Neural cell (in vitro differentiated cells): Measurements from ENCODE around the gene OSBP2. TPM values are rescaled to one million over a fixed set of nuclear protein-coding genes. Genes with fewer than 3 reads are reported as not detected.

ENCODE experiments used
- H2AFZ ChIP-seq: fragments of 200-600, 300-800 bp; sonication (generic), shearing (Covaris generic); 2 replicates; pipeline ENCODE4 v1.6.0; 2014; ENCODE audit warnings: low read depth, mild to moderate bottlenecking, antibody characterized with exemption, low read length, moderate library complexity
- H3F3A ChIP-seq: fragments of 200-600 bp; shearing (Covaris generic); 2 replicates; pipeline ENCODE4 v1.6.1; 2016; ENCODE audit warnings: mild to moderate bottlenecking, moderate library complexity, mixed read lengths, antibody characterized with exemption, low read length; ENCODE audit not compliant: insufficient read depth, poor library complexity, severe bottlenecking
- H3K27ac ChIP-seq: fragments of 200-600, 300-800 bp; sonication (generic), shearing (Covaris generic); 2 replicates; pipeline ENCODE4 v1.5.1; 2014; ENCODE audit warnings: mild to moderate bottlenecking, low read length, moderate library complexity
- H3K27me3 ChIP-seq: fragments of 300-800, 200-600 bp; sonication (generic), shearing (Covaris generic); 2 replicates; pipeline ENCODE4 v1.6.0; 2014; ENCODE audit warnings: mild to moderate bottlenecking, low read depth, low read length, moderate library complexity; ENCODE audit not compliant: insufficient read depth
- H3K36me3 ChIP-seq: fragments of 300-800, 200-600 bp; sonication (generic), shearing (Covaris generic); 2 replicates; pipeline ENCODE4 v1.5.1; 2014; ENCODE audit warnings: mild to moderate bottlenecking, antibody characterized with exemption, low read length, moderate library complexity; ENCODE audit not compliant: insufficient read depth
- H3K4me2 ChIP-seq: fragments of 300-800, 200-600 bp; sonication (generic), shearing (Covaris generic); 2 replicates; pipeline ENCODE4 v1.6.0; 2014; ENCODE audit warnings: mild to moderate bottlenecking, low read length
- H3K4me3 ChIP-seq: fragments of 300-800, 200-600 bp; sonication (generic), shearing (Covaris generic); 2 replicates; pipeline ENCODE4 v1.5.1; 2014; ENCODE audit warnings: mild to moderate bottlenecking, low read length, moderate library complexity
- H3K79me2 ChIP-seq: fragments of 200-600 bp; shearing (Covaris generic); replicated peaks from 2 replicates; pipeline ENCODE4 v1.6.0; 2014; ENCODE audit warnings: mild to moderate bottlenecking, low read length, moderate library complexity; ENCODE audit not compliant: insufficient read depth
- H3K9ac ChIP-seq: fragments of 300-800, 200-600 bp; sonication (generic), shearing (Covaris generic); 2 replicates; pipeline ENCODE4 v1.6.1; 2016; ENCODE audit warnings: mild to moderate bottlenecking, low read length, mixed read lengths
- H3K9me2 ChIP-seq: fragments of 200-600 bp; shearing (Covaris generic); 2 replicates; pipeline ENCODE4 v1.6.1; 2016; ENCODE audit warnings: mild to moderate bottlenecking, low read length, mixed read lengths; ENCODE audit not compliant: insufficient read depth
- H3K9me3 ChIP-seq: fragments of 200-600, 300-800 bp; sonication (generic), shearing (Covaris generic); 2 replicates; pipeline ENCODE4 v1.6.1; 2016; ENCODE audit warnings: mild to moderate bottlenecking, mixed run types, low read length, moderate library complexity, mixed read lengths
- H4K20me1 ChIP-seq: fragments of 200-600 bp; shearing (Covaris generic); 2 replicates; pipeline ENCODE4 v1.6.1; 2016; ENCODE audit warnings: mild to moderate bottlenecking, mixed run types; ENCODE audit not compliant: insufficient read depth
- EP300 ChIP-seq: fragments of 450-650 bp; conservative IDR thresholded peaks from 2 replicates; pipeline ENCODE4 v1.6.1; 2014; ENCODE audit warnings: antibody characterized with exemption, mild to moderate bottlenecking, moderate library complexity; ENCODE audit not compliant: poor library complexity, severe bottlenecking
- EZH2 ChIP-seq: fragments of 200-600, 300-800 bp; shearing (Covaris generic), sonication (generic); IDR thresholded peaks from 2 replicates; pipeline ENCODE4 v1.6.1; 2014; ENCODE audit warnings: antibody characterized with exemption, low read length, borderline replicate concordance, mild to moderate bottlenecking; ENCODE audit not compliant: insufficient read depth, poor library complexity, severe bottlenecking
- MXI1 ChIP-seq: fragments of 450-650 bp; conservative IDR thresholded peaks from 2 replicates; pipeline ENCODE4 v1.6.1; 2014; ENCODE audit warnings: antibody characterized with exemption, mild to moderate bottlenecking; ENCODE audit not compliant: poor library complexity, severe bottlenecking
- POLR2AphosphoS5 ChIP-seq: IDR thresholded peaks from 2 replicates; pipeline ENCODE4 v1.6.1; 2012
- RAD21 ChIP-seq: fragments of 450-650 bp; conservative IDR thresholded peaks from 2 replicates; pipeline ENCODE4 v1.6.1; 2014; ENCODE audit warnings: antibody characterized with exemption, mild to moderate bottlenecking, moderate library complexity
- SMC3 ChIP-seq: fragments of 450-650 bp; conservative IDR thresholded peaks from 2 replicates; pipeline ENCODE4 v1.6.1; 2014; ENCODE audit warnings: antibody characterized with exemption, mild to moderate bottlenecking, moderate library complexity; ENCODE audit not compliant: poor library complexity
- TAF1 ChIP-seq: IDR thresholded peaks from 2 replicates; pipeline ENCODE4 v1.6.1; 2012; ENCODE audit warnings: low read depth
- polyA plus RNA-seq: library from polyadenylated mRNA; depleted of rRNA; stranded (reverse); fragments of >200 nt; gene quantifications from 2 replicates; pipeline ENCODE4 v1.2.3, GENCODE V29; 2014
- TF ChIP-seq, protein P1 (sequence below): fragments of 450-650 bp; IDR thresholded peaks from 2 replicates; pipeline ENCODE4 v1.5.1; 2014; ENCODE audit warnings: antibody characterized with exemption, mild to moderate bottlenecking, moderate library complexity; ENCODE audit not compliant: poor library complexity, severe bottlenecking
- TF ChIP-seq, protein P2 (sequence below): IDR thresholded peaks from 2 replicates; pipeline ENCODE4 v1.6.1; 2012; ENCODE audit warnings: borderline replicate concordance

The OSBP2 gene
- polyA plus RNA-seq, 1 donor from 2014 or later, result 8.7 TPM

DNA sequence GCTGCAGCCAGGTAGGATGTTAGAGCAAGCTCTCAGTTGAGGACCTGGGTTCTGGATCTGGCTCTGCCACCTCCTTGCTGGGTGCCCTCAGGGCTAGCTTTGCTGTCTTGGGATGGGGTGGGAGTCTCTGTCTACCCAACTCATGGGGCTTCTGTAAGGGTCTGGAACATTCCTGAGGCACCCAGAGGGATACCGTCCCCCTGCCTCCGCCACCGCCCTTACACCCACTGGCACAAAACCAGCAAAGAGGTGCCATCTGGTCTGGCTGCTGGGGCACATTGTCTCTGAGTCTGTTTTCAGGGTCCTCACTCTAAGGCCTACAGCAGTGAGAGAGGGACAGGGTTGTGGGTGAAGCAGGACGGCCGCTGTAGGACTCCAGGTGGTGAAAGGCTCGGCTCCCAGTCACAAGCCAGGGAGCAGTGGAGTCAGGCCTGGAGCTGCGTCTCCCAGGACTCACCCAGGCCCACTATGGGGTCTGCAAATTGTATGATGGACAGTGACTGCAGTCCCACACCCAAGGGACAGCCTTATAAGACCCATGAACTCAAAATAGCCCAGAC, 189.0 kb downstream of the OSBP2 start:
- Histone ChIP-seq H3K9me2 (no peaks in the 10 kb centered on the region), H3F3A (no peaks in the 10 kb centered on the region), H3K27me3 (no peaks in the 10 kb centered on the region), H3K9ac (no peak overlapping the region), H2AFZ (no peak overlapping the region), H3K4me3 (no peak overlapping the region), H3K4me2 (no peak overlapping the region), H3K27ac (no peak overlapping the region), H3K9me3 (no peaks in the 10 kb centered on the region), H4K20me1 (no peaks in the 10 kb centered on the region), H3K36me3 (peaks cover 6% of the 10 kb centered on the region), H3K79me2 (no peaks in the 10 kb centered on the region)
- TF ChIP-seq EZH2, result no peak
- no peak for TF ChIP-seq SMC3
- TF ChIP-seq RAD21, result no peak
- TF ChIP-seq EP300, result no peak
- TF ChIP-seq, protein P1, sequence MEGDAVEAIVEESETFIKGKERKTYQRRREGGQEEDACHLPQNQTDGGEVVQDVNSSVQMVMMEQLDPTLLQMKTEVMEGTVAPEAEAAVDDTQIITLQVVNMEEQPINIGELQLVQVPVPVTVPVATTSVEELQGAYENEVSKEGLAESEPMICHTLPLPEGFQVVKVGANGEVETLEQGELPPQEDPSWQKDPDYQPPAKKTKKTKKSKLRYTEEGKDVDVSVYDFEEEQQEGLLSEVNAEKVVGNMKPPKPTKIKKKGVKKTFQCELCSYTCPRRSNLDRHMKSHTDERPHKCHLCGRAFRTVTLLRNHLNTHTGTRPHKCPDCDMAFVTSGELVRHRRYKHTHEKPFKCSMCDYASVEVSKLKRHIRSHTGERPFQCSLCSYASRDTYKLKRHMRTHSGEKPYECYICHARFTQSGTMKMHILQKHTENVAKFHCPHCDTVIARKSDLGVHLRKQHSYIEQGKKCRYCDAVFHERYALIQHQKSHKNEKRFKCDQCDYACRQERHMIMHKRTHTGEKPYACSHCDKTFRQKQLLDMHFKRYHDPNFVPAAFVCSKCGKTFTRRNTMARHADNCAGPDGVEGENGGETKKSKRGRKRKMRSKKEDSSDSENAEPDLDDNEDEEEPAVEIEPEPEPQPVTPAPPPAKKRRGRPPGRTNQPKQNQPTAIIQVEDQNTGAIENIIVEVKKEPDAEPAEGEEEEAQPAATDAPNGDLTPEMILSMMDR, result no peak
- no peak for TF ChIP-seq POLR2AphosphoS5
- TF ChIP-seq MXI1, result no peak
- TF ChIP-seq TAF1, result no peak
- TF ChIP-seq, protein P2, sequence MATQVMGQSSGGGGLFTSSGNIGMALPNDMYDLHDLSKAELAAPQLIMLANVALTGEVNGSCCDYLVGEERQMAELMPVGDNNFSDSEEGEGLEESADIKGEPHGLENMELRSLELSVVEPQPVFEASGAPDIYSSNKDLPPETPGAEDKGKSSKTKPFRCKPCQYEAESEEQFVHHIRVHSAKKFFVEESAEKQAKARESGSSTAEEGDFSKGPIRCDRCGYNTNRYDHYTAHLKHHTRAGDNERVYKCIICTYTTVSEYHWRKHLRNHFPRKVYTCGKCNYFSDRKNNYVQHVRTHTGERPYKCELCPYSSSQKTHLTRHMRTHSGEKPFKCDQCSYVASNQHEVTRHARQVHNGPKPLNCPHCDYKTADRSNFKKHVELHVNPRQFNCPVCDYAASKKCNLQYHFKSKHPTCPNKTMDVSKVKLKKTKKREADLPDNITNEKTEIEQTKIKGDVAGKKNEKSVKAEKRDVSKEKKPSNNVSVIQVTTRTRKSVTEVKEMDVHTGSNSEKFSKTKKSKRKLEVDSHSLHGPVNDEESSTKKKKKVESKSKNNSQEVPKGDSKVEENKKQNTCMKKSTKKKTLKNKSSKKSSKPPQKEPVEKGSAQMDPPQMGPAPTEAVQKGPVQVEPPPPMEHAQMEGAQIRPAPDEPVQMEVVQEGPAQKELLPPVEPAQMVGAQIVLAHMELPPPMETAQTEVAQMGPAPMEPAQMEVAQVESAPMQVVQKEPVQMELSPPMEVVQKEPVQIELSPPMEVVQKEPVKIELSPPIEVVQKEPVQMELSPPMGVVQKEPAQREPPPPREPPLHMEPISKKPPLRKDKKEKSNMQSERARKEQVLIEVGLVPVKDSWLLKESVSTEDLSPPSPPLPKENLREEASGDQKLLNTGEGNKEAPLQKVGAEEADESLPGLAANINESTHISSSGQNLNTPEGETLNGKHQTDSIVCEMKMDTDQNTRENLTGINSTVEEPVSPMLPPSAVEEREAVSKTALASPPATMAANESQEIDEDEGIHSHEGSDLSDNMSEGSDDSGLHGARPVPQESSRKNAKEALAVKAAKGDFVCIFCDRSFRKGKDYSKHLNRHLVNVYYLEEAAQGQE, result no peak

DNA sequence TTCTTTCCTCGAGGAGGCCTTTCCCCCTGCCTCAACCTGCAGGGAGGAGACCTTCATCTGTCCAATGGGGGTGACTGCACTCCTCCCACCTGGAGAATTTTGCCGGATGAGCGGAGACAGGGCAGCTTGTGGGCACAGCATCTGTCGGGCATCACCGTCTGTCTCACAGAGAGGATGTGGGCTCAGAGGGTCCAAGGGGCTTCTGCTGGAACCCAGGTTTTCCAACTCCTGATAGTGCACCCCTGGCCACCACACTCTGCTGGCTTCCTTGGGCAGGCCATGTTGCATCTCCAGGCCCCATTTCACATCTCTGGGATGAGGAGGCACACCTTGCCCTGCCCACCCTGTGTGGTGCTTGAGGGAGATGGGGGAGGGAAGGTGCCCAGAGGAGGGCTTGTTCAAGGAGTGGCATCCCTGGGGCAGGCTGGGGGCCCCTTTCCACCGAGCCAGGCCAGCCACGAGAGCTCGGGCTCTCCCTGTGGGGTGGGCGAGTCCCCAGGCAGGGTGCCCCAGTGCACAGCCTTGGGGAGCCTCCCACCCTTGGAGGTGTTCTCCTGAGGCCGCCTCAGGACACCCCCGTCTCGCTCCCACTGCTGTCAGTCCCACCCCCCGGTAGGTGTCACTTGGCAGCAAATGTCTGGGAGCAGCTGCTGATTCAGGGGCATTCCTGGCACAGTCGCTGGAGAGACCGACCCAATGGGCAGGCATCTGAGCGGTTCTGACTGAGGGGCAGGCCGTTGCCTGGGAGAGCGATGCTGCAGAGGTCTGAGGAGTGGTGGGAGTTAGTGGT, 189.7 kb downstream of the OSBP2 start:
- H3K9me3 ChIP-seq, result no peaks in the 10 kb centered on the region
- H3K36me3 ChIP-seq, result peaks cover 6% of the 10 kb centered on the region
- no peaks in the 10 kb centered on the region for H3F3A ChIP-seq
- no peak overlapping the region for H3K4me2 ChIP-seq
- H2AFZ ChIP-seq, result no peak overlapping the region
- H3K27me3 ChIP-seq, result no peaks in the 10 kb centered on the region
- no peak overlapping the region for H3K4me3 ChIP-seq
- H3K79me2 ChIP-seq, result no peaks in the 10 kb centered on the region
- H3K9ac ChIP-seq, result no peak overlapping the region
- no peak for TF ChIP-seq EP300
- no peaks in the 10 kb centered on the region for H3K9me2 ChIP-seq
- H4K20me1 ChIP-seq, result no peaks in the 10 kb centered on the region
- no peak overlapping the region for H3K27ac ChIP-seq
